ENCODE measurements around the gene TMEM30B.

Gene TMEM30B

GRCh38 chr14:61250063-61250462 lies 31.1 kb downstream of the TMEM30B start (continued):
- TF ChIP-seq PRDM1 (tag by site-specific recombination; IDR thresholded peaks at IDR 0.05) (no peak), ZNF623 (tag by site-specific recombination; IDR thresholded peaks at IDR 0.05) (peak; percentile 70), TSHZ1 (tag by site-specific recombination; IDR thresholded peaks at IDR 0.05; ENCODE audit: borderline replicate concordance) (no peak), KLF7 (tag by site-specific recombination; IDR thresholded peaks at IDR 0.05; ENCODE audit: borderline replicate concordance) (no peak), INSM2 (tag by site-specific recombination; IDR thresholded peaks at IDR 0.05) (no peak), GFI1B (tag by site-specific recombination; IDR thresholded peaks at IDR 0.05) (0 out of 2 replicates have a peak, but pooled peaks have one; percentile 17), ZNF473 (tag by site-specific recombination; IDR thresholded peaks at IDR 0.05) (no peak), ZNF621 (tag by site-specific recombination; IDR thresholded peaks at IDR 0.05) (no peak), ZNF830 (tag by site-specific recombination; IDR thresholded peaks at IDR 0.05; ENCODE audit: low read depth) (no peak), WT1 (tag by site-specific recombination; IDR thresholded peaks at IDR 0.05) (no peak), ZNF221 (tag by site-specific recombination; IDR thresholded peaks at IDR 0.05; ENCODE audit: borderline replicate concordance) (no peak), ZNF704 (tag by site-specific recombination; IDR thresholded peaks at IDR 0.05) (no peak), ZNF654 (tag by site-specific recombination; IDR thresholded peaks at IDR 0.05; ENCODE audit: low read depth) (no peak; the same call in 1 of the 2 replicates), ZNF404 (tag by site-specific recombination; IDR thresholded peaks at IDR 0.05) (no peak), ZNF140 (tag by site-specific recombination; IDR thresholded peaks at IDR 0.05) (peak; percentile 46; the same call in 1 of the 2 replicates), HIC1 (tag by site-specific recombination; IDR thresholded peaks at IDR 0.05) (no peak), ZNF2 (tag by site-specific recombination; IDR thresholded peaks at IDR 0.05) (no peak), ZXDB (tag by site-specific recombination; IDR thresholded peaks at IDR 0.05) (peak; percentile 41; the same call in 1 of the 2 replicates), ZNF18 (tag by site-specific recombination; IDR thresholded peaks at IDR 0.05) (no peak), ZNF398 (tag by site-specific recombination; IDR thresholded peaks at IDR 0.05) (no peak), AEBP2 (tag by site-specific recombination; IDR thresholded peaks at IDR 0.05; ENCODE audit: borderline replicate concordance) (no peak), ZBTB20 (tag by site-specific recombination; IDR thresholded peaks at IDR 0.05) (no peak), ZNF202 (tag by site-specific recombination; IDR thresholded peaks at IDR 0.05; ENCODE audit: borderline replicate concordance) (peak; percentile 55; the same call in 1 of the 2 replicates), ZNF133 (tag by site-specific recombination; IDR thresholded peaks at IDR 0.05) (no peak), ZNF610 (tag by site-specific recombination; IDR thresholded peaks at IDR 0.05; ENCODE audit: borderline replicate concordance) (no peak), ZNF777 (tag by site-specific recombination; IDR thresholded peaks at IDR 0.05; ENCODE audit: borderline replicate concordance) (no peak)
